Measurements from ENCODE around the gene AKT1.
"Not testable (repeated sequence)": the region's sequence is repeated elsewhere in the genome, so short reads cannot be mapped to it uniquely, and the experiment has no call there.

AKT1 gene

GRCh38 chr14:104734991-104735779 is 60.4 kb downstream of the AKT1 start:
- no peak for DNase-seq

GRCh38 chr14:104734601-104734990 is 61.0 kb downstream of the AKT1 start:
- DNase-seq = no peak

- DNase-seq = no peak
These were observed 61.4 kb downstream of the AKT1 start for GRCh38 chr14:104734051-104734587.

GRCh38 chr14:104732931-104733681 is 62.4 kb downstream of the AKT1 start:
- DNase-seq = no peak

- no peak for DNase-seq
These were observed 63.2 kb downstream of the AKT1 start for GRCh38 chr14:104732355-104732804.

GRCh38 chr14:104731320-104732294 is 63.9 kb downstream of the AKT1 start:
- no peak for DNase-seq

- DNase-seq = no peak
These were observed 65.1 kb downstream of the AKT1 start for GRCh38 chr14:104730487-104730886.

GRCh38 chr14:104729835-104730181 is 65.7 kb downstream of the AKT1 start:
- DNase-seq = no peak

GRCh38 chr14:104729176-104729834 is 66.2 kb downstream of the AKT1 start:
- DNase-seq = not testable (repeated sequence)

- DNase-seq = no peak
These were observed 66.9 kb downstream of the AKT1 start for GRCh38 chr14:104728631-104729030.

GRCh38 chr14:104726600-104727451 is 68.7 kb downstream of the AKT1 start:
- no peak for DNase-seq

GRCh38 chr14:104725772-104726548 is 69.6 kb downstream of the AKT1 start:
- DNase-seq = no peak

GRCh38 chr14:104724981-104725771 is 70.4 kb downstream of the AKT1 start:
- no peak for DNase-seq

GRCh38 chr14:104724407-104724980 is 71.1 kb downstream of the AKT1 start:
- DNase-seq = no peak

GRCh38 chr14:104723651-104724406 is 71.7 kb downstream of the AKT1 start, which contains the start of gene ADSS1:
Gene ADSS1 (plus strand): TSS chr14:104724229. CDS start chr14:104724271, 42 bp downstream.
- no peak for DNase-seq

- DNase-seq = no peak
These were observed 72.5 kb downstream of the AKT1 start for GRCh38 chr14:104722938-104723650.
